Bronchial epithelial cell (primary cell): ENCODE measurements around the gene CACYBP. TPM values are rescaled to one million over a fixed set of nuclear protein-coding genes. Genes with fewer than 3 reads are reported as not detected.
"Not testable (repeated sequence)": the region's sequence is repeated elsewhere in the genome, so short reads cannot be mapped to it uniquely, and the experiment has no call there.

Experiments
- DNase-seq: peaks from one replicate; pipeline ENCODE4 v3.0.0-alpha.2; 2010; ENCODE audit warnings: low read depth
- FAIRE-seq: peaks from 2 replicates; lab custom pipeline; 2011; peaks lifted over from hg19 to GRCh38; lab: Jason Lieb, UNC
- H3K27me3 ChIP-seq: 2 replicates; pipeline ENCODE4 v1.5.1; 2011; ENCODE audit warnings: low read length; ENCODE audit not compliant: control insufficient read depth, insufficient read depth
- H3K36me3 ChIP-seq: 2 replicates; pipeline ENCODE4 v1.5.1; 2011; ENCODE audit warnings: low read length; ENCODE audit not compliant: control insufficient read depth, insufficient read depth
- H3K4me3 ChIP-seq: 2 replicates; pipeline ENCODE4 v1.5.1; 2011; ENCODE audit warnings: mild to moderate bottlenecking, low read depth, low read length, control low read depth
- total RNA-seq: library from RNA; depleted of rRNA; stranded (reverse); fragments of >200 nt; gene quantifications from 2 replicates; pipeline ENCODE4 v1.2.1, GENCODE V29; 2014
- TF ChIP-seq, protein P1 (sequence below): IDR thresholded peaks from 2 replicates; pipeline ENCODE4 v1.5.1; 2011; ENCODE audit warnings: mild to moderate bottlenecking, moderate library complexity, low read length, control low read depth, inconsistent platforms; ENCODE audit not compliant: insufficient read depth, severe bottlenecking

The CACYBP gene
- total RNA-seq, 1 donor from 2014 or later = 44.2 TPM

DNA sequence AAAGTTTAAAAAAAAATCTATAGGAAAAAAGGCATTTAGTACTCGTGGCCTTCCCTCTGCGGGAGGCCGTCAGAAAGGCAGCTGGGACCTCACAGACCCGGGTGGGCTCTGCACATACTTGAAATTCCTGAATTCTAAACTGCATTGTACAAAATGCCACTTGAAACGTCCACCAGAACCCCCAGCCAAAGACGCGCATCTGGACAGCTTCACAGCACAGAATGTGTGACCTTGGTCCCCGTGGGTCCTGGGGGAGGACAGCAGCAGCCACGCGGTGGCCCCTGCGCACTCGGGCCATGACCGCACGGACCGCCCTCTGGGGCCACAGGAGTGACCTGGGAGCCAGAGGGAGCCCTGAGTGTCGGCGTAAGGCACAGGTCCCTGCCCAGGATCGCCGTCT lies 44.1 kb downstream of the CACYBP start:
- FAIRE-seq (no peak), DNase-seq (no peak)
- TF ChIP-seq, protein P1, sequence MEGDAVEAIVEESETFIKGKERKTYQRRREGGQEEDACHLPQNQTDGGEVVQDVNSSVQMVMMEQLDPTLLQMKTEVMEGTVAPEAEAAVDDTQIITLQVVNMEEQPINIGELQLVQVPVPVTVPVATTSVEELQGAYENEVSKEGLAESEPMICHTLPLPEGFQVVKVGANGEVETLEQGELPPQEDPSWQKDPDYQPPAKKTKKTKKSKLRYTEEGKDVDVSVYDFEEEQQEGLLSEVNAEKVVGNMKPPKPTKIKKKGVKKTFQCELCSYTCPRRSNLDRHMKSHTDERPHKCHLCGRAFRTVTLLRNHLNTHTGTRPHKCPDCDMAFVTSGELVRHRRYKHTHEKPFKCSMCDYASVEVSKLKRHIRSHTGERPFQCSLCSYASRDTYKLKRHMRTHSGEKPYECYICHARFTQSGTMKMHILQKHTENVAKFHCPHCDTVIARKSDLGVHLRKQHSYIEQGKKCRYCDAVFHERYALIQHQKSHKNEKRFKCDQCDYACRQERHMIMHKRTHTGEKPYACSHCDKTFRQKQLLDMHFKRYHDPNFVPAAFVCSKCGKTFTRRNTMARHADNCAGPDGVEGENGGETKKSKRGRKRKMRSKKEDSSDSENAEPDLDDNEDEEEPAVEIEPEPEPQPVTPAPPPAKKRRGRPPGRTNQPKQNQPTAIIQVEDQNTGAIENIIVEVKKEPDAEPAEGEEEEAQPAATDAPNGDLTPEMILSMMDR = no peak

GRCh38 chr1:175044591-175044990 lies 44.8 kb downstream of the CACYBP start:
- DNase-seq, H3K4me3 ChIP-seq, H3K27me3 ChIP-seq, FAIRE-seq, H3K36me3 ChIP-seq: not testable (repeated sequence)

More for the DNA sequence above, 44.1 kb downstream of the CACYBP start:
- Histone ChIP-seq H3K4me3 (no peak overlapping the region), H3K36me3 (no peaks in the 10 kb centered on the region), H3K27me3 (no peaks in the 10 kb centered on the region)

- no peak for FAIRE-seq
- Histone ChIP-seq H3K27me3 (no peaks in the 10 kb centered on the region), H3K36me3 (no peaks in the 10 kb centered on the region), H3K4me3 (no peak overlapping the region)
- no peak for DNase-seq
- TF ChIP-seq, protein P1 = no peak
Measured at GRCh38 chr1:175045097-175045496, 45.4 kb downstream of the CACYBP start.

DNA sequence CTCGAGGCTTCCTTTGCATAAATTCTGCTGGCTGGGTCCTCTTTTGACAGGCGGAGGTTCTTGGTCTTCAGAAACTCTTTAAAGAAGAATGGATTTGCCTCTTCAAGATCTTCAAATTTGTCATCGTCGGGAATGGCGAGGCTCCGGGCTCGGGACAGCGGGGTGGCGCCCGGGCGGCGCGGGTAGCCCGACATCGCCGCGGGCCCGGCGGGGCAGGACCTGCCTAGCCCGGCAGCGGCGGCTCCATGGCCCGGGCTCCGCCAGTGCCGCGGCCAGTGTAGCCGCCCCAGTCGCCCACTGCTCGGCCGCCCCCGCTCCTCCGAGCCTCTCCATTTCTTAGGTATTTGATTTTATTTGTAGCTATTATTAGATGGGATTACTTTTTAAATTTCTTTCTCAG lies 45.8 kb downstream of the CACYBP start:
- Histone ChIP-seq H3K4me3 (no peak overlapping the region), H3K36me3 (no peaks in the 10 kb centered on the region), H3K27me3 (no peaks in the 10 kb centered on the region)
- TF ChIP-seq, protein P1 = no peak
- DNase-seq = no peak
- FAIRE-seq = no peak

- TF ChIP-seq, protein P1 = no peak
- H3K27me3 ChIP-seq = no peaks in the 10 kb centered on the region
- no peak for DNase-seq
- FAIRE-seq = no peak
- H3K36me3 ChIP-seq = no peaks in the 10 kb centered on the region
- H3K4me3 ChIP-seq = no peak overlapping the region
Measured at GRCh38 chr1:175050992-175051391, 51.2 kb downstream of the CACYBP start.

GRCh38 chr1:175054736-175055135 lies 55.0 kb downstream of the CACYBP start:
- H3K4me3 ChIP-seq = no peak overlapping the region
- H3K27me3 ChIP-seq = no peaks in the 10 kb centered on the region
- TF ChIP-seq, protein P1 = no peak
- FAIRE-seq (no peak), DNase-seq (no peak)
- H3K36me3 ChIP-seq = no peaks in the 10 kb centered on the region

Other genes with a start within 250 kb of the CACYBP start
- 21.3 and 25.0 TPM in 2 replicates for gene MRPS14, start 23.5 kb downstream of the CACYBP start, total RNA-seq
- not detected in 2 replicates for gene TNN, start 67.9 kb downstream of the CACYBP start, total RNA-seq
- gene KIAA0040, start 192.8 kb downstream of the CACYBP start, total RNA-seq = 2.7 and 3.9 TPM in 2 replicates